Fibroblast of skin of right quadriceps (primary cell): Measurements from ENCODE around the gene KCMF1.

Source experiments
- DNase-seq: peaks from one replicate; pipeline ENCODE4 v3.0.0-alpha.2; 2013

The KCMF1 gene

DNA sequence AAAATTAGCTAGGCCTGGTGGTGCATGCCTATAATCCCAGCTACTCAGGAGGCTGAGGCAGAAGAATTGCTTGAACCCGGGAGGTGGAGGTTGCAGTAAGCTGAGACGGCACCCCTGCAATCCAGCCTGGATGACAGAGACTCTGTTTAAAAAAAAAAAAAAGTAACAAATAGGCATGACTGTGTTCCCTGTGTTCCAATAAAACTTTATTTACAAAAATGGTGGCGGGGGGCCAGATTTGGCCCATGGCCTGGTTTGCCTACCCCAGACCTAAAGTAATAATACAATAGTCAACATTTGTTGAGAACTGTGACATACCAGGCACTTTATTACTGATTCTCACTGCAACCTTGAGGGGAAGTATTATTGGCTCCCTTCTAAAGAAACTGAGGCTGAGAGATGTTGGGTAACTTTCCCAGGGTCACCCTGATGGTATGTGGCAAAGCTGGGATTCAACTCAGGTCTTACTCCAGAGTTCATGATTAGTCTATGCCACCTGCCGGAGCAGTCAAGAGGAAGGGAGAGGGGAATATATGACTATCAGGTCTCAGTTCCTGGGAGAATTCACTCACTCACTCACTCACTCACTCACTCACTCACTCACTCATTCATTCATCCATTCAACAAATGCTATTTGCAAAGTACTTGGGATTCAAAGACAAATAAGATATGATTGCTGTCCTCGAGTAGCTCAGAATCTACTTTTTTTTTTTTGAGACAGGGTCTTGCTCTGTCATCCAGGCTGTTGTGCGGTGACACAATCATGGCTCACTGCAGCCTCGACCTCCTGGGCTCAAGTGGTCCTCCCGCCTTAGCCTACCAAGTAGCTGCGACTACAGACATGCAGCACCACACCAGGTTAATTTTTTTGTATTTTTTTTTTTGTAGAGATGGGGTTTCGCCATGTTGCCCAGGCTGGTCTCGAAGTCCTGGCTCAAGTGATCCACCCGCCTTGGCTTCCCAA, 14.3 kb upstream of the KCMF1 start:
- DNase-seq, result no peak

DNA sequence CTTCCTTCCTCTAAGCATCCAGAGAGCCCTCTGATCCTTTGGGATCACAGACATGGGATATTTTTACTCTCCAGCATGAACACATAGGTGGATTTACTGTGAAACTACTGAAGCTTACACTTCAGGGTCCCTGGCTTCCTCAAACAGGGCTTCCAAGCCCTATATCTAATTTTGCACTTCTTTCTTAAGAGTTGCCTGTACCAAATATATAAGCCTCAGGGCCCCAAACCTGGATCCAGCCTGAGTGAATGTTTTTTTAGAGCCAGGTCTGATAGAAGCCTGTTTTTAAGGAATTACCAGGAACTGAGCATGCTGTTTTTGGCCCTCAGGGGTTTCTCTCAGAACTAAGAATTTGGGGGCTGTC, 13.2 kb upstream of the KCMF1 start:
- no peak for DNase-seq

DNA sequence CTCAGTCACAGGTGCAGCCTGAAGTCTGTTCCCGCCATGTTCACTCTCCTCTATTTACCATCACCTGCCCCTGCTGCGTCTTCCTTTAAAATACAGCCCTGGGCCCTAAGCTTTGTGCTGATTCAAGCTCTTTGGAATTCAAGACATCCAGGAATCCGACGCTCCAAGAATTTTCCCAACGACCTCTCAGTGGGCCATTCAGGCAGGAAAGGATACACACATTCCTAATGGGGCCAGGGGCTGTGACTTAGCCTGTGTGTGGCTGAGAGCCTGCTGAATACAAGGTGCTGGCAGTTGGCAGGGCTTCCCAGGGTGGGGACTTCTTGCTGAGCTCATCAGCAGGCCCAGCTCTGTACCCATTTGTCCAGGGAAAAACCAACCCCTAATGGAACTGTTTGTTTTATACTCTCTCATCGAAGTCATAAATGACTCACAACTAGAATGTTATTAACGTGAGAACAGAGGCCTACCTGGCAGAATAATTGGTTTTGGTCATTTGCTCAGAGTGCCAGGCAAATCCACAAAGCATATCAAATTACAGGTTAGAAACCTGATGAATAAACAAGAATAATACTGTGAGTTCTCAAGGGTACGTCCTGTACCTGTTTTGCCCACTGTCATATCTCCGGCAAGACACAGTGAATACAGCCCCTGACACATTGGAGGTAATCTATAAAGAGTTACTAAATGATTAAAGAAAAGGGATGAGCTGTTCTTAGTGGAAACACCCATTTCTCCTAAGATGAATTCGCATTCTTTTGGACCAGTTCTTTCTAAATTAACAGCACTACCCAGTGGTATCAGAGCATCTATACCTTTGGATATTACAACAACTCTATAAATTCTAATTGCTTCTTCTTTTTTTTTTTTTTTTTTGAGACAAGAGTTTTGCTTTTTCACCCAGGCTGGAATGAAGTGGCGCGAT, 12.6 kb upstream of the KCMF1 start:
- DNase-seq, result peak; percentile 95

DNA sequence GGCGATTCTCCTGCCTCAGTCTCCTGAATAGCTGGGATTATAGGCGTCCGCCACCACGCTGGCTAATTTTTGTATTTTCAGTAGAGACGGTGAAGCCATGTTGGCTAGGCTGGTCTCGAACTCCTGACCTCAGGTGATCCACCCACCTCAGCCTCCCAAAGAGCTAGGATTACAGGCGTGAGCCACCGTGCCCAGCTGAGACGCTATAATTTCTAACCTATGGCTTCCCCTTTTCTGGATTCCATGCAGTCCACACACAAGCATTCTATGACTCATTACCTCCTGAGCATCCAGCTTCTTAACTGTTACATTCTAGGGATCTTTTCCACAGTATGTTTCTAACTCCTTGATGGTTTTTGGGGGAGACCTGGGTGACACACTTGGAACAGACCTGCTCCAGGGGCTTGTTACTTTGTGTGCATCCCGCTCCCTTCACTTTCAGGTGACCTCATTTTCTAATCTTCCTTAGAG, 11.8 kb upstream of the KCMF1 start:
- DNase-seq, result peak; percentile 85

DNA sequence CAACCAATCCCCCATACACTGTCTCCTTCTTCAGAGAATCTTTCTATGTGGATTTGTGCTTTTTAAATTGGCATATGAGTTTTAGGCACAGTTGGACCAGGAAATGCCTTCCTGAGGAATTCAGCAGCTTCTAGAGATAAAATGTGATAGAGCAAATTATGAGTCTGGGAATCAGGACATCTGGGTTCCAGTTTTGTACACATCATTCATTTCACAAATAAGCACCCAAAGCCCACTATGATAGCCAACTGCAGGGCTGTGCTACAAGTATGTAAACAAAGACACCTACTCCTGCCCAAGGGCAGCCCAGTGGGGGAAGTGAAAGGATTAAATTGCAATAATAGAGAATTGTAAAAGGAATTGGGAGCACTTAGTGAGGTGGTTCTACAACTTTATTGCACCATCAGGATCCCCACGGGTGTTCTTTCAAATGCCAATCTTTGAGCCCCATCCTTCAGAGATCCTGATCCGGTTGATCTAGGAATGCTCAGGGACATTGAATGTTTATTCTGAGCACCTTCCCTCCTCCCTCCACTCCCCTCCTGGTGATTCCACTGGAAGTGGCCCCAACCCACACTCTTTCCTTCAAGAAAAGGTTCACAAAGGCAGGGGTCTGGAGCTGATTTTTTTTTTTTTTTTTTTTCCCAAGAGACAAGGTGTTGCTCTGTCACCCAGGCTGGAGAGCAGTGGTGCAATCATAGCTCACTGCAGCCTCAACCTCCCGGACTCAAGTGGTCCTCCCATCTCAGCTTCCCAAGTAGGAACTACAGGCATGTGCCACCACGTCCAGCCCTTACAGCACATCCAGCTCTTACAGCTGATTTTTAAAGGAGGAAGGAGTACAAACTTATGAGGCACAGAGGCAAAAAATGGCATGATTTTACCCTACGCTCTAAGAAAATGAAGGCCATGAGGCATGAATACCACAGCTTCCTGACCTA, 11.1 kb upstream of the KCMF1 start:
- no peak for DNase-seq

DNA sequence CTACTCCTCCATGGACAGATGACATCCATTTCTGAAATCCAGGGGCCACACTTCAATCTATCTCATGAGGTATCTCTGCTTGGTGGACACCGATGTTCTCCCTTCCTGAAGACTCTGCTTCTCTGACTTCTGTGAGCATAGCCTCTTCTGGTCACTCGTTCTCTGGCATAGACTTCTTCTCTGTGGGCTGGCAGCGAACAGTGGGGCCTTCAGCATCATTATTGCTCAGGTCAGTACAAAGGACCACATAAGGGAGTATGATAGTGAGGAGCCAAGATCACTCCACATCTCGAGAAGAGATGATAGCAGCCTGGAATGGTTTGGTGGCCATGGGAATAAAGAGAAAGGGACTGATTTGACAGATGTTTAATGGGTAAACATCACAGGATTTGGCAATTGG, 8.0 kb upstream of the KCMF1 start:
- no peak for DNase-seq

DNA sequence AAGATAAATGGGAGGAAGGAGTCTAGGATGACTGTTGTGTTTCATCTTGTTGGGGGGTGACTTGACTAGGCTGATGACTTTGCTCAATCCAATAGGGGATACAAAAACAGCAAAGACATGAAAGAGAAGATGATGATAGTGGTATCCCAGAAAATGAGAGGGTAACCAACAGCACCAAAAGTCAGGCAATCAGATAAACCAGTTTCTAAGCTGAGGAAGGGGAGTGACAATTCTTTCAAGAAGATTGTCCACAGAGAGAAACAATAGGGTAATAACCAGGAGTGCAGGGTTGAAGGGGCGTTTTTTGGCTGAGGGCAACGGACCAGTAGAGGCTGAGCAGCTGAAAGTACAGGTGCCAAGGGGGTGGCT, 7.7 kb upstream of the KCMF1 start:
- no peak for DNase-seq

DNA sequence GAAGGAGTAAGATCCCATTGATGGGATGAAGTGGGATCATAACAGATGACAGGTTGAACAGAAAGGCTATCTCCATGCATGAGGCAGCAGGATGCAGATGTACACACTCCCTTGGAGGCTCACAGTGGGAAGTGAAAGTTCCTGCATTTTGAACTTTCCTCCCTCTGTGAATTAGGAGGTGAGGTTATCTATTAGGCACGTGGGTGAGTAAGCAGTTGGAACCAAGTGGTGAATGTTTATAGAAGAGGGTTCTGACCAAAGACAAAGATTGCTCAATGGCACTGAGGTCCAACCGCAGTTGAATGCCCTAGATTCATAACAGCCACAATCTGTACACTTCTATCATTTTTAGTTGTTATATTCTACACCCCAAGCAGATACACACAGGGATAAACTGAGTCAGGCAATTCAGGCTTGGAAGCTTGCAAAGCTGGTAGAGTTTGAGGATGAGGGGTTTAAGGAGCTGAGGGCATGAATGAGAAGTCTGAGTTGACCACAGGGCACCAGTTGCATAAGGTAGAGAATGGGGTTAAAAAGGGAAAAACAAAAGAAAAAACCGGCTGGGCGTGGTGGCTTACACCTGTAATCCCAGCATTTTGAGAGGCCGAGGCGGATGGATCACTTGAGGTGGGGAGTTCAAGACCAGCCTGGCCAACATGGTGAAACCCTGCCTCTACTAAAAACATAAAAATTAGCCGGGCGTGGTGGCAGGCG, 7.1 kb upstream of the KCMF1 start:
- peak; percentile 69 for DNase-seq

DNA sequence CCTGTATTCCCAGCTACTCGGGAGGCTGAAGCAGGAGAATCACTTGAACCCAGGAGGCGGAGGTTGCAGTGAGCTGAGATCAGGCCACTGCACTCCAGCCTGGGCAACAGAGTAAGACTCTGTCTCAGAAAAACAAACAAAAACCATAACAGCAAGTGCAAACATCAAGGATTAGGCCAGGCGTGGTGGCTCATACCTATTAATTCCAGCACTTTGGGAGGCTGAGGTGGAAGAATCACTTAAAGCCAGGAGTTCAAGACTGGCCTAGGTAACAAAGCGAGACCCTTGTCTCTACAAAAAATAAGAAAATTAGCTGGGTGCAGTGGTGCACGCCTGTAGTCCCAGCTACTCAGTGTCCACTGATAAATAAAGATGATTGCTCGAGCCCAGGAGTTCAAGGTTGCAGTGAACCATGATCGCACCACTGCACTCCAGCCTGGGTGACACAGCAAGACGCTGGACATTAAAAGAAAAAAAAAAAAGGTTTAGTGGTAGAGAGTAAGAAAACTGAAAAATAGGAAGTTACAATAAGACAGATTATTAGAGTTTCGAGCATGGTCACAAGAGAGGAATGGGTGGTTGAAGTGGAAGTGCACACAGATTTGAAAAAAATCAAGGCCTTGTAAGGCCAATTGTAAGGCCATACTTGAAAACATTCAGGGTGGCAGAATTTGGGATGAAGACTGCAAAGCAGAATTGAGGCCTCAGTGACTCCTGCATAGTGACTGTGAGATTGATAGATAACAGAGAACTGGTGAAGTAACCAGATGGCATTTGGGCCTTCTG, 6.4 kb upstream of the KCMF1 start:
- no peak for DNase-seq

DNA sequence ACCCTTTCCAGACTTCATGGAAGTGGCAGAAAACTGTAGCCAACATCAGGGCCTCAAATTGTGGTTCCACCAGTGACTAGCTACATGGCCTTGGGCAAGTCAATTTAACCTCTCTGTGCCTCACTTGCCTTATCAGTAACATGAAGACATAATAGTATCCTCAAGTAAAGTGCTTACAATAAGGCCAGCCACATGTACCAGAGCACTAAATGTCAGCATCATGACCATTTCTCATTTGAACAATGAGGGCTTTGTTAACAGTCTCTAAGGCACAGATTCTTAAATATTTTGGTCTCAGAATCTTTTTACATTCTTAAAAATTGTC, 5.8 kb upstream of the KCMF1 start:
- DNase-seq, result no peak

DNA sequence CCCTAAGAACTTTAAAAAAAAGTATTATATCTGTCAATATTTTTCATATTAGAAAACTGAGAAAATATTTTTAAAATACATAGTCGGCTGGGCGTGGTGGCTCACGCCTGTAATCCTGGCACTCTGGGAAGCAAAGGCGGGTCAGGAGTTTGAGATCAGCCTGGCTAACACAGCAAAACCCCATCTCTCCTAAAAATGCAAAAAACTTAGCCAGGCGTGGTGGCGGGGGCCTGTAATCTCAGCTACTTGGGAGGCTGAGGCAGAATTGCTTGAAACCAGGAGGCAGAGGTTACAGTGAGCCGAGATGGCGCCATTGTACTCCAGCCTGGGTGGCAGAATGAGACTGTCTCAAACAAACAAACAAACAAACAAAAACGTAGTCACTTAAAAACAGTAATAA, 5.1 kb upstream of the KCMF1 start:
- no peak for DNase-seq

DNA sequence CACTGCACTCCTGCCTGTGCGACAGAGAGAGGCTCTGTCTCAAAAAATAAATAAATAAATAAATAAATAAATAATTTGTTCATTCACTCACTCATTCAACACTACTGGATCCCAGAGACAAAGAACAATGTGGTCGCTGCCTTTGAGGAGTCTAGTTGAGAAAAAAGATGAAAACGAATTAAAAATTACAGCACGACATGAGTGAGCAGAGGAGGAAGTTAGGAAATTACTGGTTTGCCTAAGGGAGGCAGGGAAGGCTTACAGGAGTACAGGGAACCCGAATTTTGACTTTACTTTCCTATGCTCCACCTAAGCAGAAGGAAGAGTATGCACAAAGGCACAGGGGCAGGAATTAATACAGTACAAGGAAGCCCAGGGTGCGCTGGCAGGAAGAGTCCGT, 4.2 kb upstream of the KCMF1 start:
- DNase-seq, result no peak

DNA sequence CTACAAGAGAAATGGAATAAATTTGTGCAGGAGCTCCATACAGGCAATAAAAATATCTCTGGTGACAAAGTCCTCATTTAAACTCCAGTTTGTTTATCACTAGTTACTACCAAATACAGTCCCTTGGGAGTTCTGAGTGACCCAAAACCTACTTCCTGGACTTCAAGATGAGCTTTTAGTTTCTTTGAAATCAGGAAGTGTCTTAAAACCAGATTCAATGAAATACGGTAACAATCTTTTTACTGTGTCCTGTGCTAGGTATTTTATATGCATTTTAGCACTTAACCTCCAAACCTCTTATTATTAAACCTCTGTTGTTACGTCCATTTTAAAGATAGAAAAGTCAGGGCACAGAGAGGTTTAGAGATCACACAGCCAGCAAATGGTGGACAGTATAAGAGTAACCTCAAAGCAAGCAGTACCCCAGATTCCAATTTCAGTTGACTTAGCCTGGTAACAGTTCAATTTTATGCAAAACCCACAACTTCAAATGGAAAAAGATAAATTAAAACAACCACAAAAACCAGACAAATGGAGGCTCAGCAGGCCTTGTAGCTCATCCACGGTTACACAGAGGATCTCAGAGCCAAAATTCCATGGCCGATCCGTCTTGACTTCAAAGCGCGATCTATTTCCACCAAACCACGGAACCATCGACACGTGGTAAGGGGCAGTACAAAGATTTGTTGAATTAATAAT, 1.3 kb upstream of the KCMF1 start:
- DNase-seq, result peak; percentile 25

DNA sequence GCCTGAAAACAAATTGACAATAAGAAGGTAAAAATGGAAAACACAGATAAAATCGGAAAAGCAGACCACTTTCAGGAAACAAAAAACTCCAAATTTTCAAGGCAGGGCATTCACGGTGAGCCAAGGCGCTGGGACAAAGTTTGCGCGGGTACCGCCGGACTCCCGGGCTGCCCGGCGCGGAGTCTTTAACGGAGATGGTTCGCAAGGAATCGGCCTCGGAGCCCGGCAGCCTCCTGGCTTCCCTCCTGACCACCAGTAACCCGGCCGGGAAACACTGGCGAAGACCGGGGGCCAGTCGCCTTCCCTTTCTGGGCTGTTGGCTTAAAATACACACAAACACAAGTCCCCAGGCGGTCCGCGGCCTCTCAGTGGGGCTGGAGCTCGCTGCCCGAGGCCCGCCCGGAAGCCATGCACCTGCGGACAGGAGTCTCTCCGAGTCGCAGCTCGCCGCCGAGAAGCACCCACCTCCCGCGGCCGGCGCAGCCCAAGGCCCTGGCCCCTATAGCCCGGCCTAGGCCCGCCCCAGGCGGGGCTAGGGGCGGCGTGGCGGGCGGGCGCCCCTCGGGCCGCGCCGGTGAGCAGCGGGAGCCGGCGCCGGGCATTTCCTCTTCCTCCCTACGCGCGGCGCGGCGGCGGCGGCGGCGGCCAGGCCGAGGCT, 622 bp upstream of the KCMF1 start:
- DNase-seq, result peak; percentile 51

DNA sequence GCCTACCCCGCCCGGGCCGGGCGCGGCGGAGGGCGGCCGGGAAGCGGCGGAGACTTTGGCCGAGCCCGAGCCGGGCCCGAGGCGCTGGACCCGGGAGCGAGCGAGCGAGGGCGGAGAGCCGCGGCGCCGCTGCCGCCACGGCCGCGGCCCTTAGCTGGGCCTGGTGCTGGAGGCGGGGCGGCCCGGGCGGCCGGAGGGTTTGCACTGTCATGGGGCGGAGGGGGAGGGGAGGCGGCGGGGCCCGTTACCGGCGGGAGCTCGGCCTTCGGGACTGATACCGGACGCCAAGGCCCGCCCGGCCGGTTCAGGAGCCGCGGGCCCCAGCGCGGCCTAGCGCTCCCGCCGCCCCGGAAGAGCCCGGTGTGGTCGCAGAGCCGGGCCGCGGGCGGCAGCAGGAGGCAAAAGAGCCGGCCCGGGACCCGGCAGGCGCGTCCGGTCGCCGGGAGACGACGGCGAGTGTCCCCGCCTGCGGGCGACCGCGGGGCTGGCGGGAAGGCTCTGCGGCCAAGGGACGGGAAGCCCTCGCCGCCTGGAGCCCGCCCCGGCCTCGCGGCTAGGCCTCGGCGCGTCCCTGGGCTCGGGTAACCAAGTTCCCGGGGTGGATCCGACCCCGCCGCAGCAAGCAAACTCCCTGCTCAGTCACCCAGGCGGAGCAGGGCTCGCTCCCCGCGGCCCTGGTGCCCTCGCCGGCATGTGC, 697 bp downstream of the KCMF1 start:
- DNase-seq, result peak; percentile 38

DNA sequence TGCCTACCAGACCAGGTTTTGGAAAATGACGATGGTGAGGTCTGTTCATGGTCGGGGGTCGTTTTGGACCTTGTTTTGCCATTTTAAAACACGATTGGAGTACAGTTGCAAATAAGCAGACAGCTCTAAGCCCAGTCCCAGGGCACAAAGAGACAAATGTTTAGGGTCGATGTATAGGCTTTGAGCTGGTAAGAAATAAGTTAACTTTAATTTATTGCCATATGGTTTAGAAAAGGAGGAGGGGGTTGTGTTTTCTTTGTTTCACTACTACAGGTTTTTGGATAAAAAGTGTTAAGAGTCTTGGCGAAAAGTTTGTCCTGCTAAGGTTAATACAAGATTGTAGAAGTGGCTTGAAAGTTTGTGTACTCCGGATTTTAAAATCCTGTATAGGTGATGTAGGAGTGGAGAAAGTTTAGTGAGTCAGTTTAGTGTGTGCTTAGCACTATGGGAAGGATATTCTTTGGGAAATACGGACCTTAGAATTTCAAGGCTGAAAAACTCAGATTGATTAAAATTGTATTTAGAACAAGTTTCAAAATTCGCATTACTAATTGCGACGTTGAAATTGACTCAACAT, 1.3 kb downstream of the KCMF1 start:
- no peak for DNase-seq

DNA sequence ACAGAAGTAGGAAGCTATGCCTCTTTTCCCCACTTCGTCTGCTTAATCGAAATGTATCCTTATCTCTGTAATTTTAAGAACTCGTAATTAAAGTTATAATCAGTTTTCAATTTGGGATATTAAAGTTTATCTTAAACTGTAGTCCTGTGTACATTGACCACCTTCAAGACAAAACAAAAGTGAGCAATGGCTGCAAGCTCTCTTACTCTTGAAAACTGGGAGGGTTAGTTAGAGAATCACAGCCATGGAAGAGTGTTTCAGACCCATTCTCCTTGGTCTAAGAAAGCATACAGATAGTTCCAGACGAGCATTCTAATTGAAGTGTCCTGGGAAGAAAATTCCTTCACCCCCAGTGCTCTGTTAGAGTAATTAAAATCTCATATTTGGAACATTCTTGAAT, 2.0 kb downstream of the KCMF1 start:
- DNase-seq, result no peak

DNA sequence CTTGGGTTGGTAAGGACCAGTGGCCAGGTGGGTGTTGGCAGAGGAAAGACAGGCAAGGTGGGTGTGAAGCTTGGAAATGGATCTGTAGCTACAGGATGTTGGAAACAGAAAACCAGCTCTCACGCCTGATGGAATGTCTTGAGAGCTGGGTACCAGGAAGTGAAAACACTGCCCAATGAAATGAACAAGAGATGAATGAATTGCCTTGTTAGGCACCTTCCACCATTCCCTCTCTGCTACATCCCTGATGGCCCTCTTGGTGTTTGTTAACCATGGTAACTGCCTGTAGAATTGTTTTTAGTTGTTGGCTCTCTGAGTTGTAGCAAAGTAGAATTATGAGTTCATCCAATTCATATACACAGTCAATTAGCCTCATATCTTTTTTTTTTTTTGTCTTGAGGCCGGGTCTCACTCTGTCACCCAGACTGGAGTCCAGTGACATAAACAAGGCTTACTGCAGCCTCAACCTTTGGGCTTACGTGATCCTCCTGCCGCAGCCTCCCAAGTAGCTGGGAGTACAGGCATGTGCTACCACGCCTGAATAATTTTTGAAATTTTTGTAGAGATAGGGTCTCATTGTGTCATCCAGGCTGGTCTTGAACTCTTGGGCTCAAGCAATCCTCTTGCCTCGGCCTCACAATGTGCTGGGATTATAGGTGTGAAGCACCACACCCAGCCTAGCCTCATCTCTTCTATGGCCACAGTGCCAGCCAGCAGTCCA, 9.5 kb downstream of the KCMF1 start:
- no peak for DNase-seq
